Measurements from ENCODE around the gene SCYL2.

SCYL2 gene

DNA sequence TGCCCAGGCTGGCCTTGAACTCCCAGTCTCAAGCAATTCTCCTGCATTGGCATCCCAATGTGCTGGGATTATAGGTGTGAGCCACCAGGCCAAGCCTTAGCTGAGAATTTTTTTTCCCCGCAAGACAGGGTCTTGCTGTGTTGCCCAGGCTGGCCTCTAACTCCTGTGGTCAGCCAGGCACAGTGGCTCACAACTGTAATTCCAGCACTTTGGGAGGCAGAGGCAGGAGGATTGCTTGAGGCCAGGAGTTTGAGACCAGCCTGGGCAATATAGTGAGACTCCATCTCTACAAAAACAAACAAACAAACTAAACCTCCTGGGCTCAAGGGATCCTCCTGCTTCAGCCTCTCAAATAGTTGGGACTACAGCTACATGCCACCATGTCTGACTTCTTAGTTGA is 27.4 kb upstream of the SCYL2 start:
- no peaks in the 10 kb centered on the region for H3K36me3 ChIP-seq (ENCODE audit: control insufficient read depth, insufficient read depth, low read length)
- no peaks in the 10 kb centered on the region for H3K27me3 ChIP-seq (ENCODE audit: insufficient read depth, low read length, poor library complexity)
- no peaks in the 10 kb centered on the region for H3K4me1 ChIP-seq (ENCODE audit: control insufficient read depth, low read depth, low read length)
- no peak overlapping the region for H3K4me2 ChIP-seq (ENCODE audit: low read length)
- no peak overlapping the region for H3K9ac ChIP-seq (ENCODE audit: low read length)
- DNase-seq, result no peak
- no peak overlapping the region for H3K4me3 ChIP-seq (ENCODE audit: low read length)
- H3K56ac ChIP-seq (ENCODE audit: low read length), result no peak overlapping the region
- no peak overlapping the region for H4K8ac ChIP-seq (ENCODE audit: low read depth, low read length)
- H3K23ac ChIP-seq (ENCODE audit: low read length), result no peak overlapping the region
- no peak overlapping the region for H2BK120ac ChIP-seq (ENCODE audit: low read depth, low read length)
- H3K27ac ChIP-seq (ENCODE audit: low read depth, low read length), result no peak overlapping the region
- no peak overlapping the region for H2BK15ac ChIP-seq (replicated peaks; ENCODE audit: low read depth)
- H4K5ac ChIP-seq (ENCODE audit: low read length), result no peak overlapping the region
- WGBS (ENCODE audit: extremely low coverage, insufficient coverage, low lambda C conversion rate), result no CpG with 5 or more reads among the region's 1 CpG
- H2BK5ac ChIP-seq (ENCODE audit: low read length), result no peak overlapping the region
- no peaks in the 10 kb centered on the region for H3K79me1 ChIP-seq (ENCODE audit: low read length)
- H3K18ac ChIP-seq (ENCODE audit: low read length), result no peak overlapping the region
- H3K79me2 ChIP-seq (ENCODE audit: control insufficient read depth, insufficient read depth, low read length), result no peaks in the 10 kb centered on the region
- no peak overlapping the region for H2AK5ac ChIP-seq (ENCODE audit: low read length)
- no peak overlapping the region for H3K4ac ChIP-seq (ENCODE audit: low read depth, low read length)

DNA sequence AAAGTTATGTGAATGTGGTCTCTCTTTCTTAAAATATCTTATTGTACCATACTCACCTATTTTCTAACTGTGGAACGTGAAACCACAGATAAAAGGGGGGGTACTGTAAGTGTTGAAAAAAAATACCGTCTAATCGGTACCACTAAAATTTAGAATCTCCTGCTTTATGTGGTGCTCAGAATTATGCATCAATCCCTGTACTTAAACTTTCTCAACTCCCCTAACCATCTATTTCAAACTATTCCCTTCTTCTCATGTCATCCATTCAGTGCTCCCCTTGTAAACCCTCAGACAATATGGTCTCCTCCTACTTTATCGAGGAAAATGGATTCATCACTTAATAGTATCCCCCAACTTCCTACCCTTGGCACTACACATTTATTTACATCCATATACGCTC is 23.8 kb upstream of the SCYL2 start:
- Histone ChIP-seq H3K36me3 (ENCODE audit: control insufficient read depth, insufficient read depth, low read length) (no peaks in the 10 kb centered on the region), H3K4ac (ENCODE audit: low read depth, low read length) (no peak overlapping the region), H4K5ac (ENCODE audit: low read length) (no peak overlapping the region), H4K8ac (ENCODE audit: low read depth, low read length) (no peak overlapping the region), H3K4me3 (ENCODE audit: low read length) (no peak overlapping the region), H3K9ac (ENCODE audit: low read length) (no peak overlapping the region), H3K79me2 (ENCODE audit: control insufficient read depth, insufficient read depth, low read length) (no peaks in the 10 kb centered on the region), H3K4me2 (ENCODE audit: low read length) (no peak overlapping the region), H2BK120ac (ENCODE audit: low read depth, low read length) (no peak overlapping the region), H3K4me1 (ENCODE audit: control insufficient read depth, low read depth, low read length) (no peaks in the 10 kb centered on the region), H3K56ac (ENCODE audit: low read length) (no peak overlapping the region), H3K23ac (ENCODE audit: low read length) (no peak overlapping the region), H3K18ac (ENCODE audit: low read length) (no peak overlapping the region), H3K27me3 (ENCODE audit: insufficient read depth, low read length, poor library complexity) (no peaks in the 10 kb centered on the region), H2AK5ac (ENCODE audit: low read length) (no peak overlapping the region), H2BK5ac (ENCODE audit: low read length) (no peak overlapping the region), H3K79me1 (ENCODE audit: low read length) (no peaks in the 10 kb centered on the region), H2BK15ac (replicated peaks; ENCODE audit: low read depth) (no peak overlapping the region), H3K27ac (ENCODE audit: low read depth, low read length) (no peak overlapping the region)
- DNase-seq, result no peak
- WGBS (ENCODE audit: extremely low coverage, insufficient coverage, low lambda C conversion rate), result 100% methylated on average over 1 of the region's 5 CpGs

DNA sequence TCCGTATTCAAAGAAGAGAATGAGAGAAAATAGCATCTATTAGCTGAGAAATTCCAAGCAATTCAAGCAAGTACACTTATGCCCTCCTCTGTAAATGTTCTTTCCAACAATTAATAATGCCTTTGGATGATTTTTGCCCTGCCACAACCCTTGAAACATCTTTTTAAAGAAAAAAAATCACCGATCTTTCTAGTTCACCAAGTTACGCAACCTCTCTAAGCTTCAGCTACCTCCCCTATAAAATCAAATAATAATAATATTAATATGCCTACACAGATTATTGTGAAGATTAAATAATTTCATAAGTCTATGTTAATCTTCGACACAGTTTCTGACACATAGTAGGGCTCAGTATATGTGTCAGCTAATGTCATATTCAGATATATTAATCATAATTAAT is 19.2 kb upstream of the SCYL2 start:
- Histone ChIP-seq H3K4me2 (ENCODE audit: low read length) (no peak overlapping the region), H2BK120ac (ENCODE audit: low read depth, low read length) (no peak overlapping the region), H3K27ac (ENCODE audit: low read depth, low read length) (no peak overlapping the region), H3K79me2 (ENCODE audit: control insufficient read depth, insufficient read depth, low read length) (no peaks in the 10 kb centered on the region), H2AK5ac (ENCODE audit: low read length) (no peak overlapping the region), H3K56ac (ENCODE audit: low read length) (no peak overlapping the region), H3K4ac (ENCODE audit: low read depth, low read length) (no peak overlapping the region), H3K27me3 (ENCODE audit: insufficient read depth, low read length, poor library complexity) (no peaks in the 10 kb centered on the region), H3K9ac (ENCODE audit: low read length) (no peak overlapping the region), H3K4me3 (ENCODE audit: low read length) (no peak overlapping the region), H3K23ac (ENCODE audit: low read length) (no peak overlapping the region), H4K8ac (ENCODE audit: low read depth, low read length) (no peak overlapping the region), H2BK5ac (ENCODE audit: low read length) (no peak overlapping the region), H3K79me1 (ENCODE audit: low read length) (no peaks in the 10 kb centered on the region), H3K36me3 (ENCODE audit: control insufficient read depth, insufficient read depth, low read length) (no peaks in the 10 kb centered on the region), H4K5ac (ENCODE audit: low read length) (no peak overlapping the region), H3K4me1 (ENCODE audit: control insufficient read depth, low read depth, low read length) (no peaks in the 10 kb centered on the region), H2BK15ac (replicated peaks; ENCODE audit: low read depth) (no peak overlapping the region), H3K18ac (ENCODE audit: low read length) (no peak overlapping the region)
- 100% methylated on average over 2 of the region's 4 CpGs for whole genome bisulfite sequencing (ENCODE audit: extremely low coverage, insufficient coverage, low lambda C conversion rate)
- DNase-seq, result no peak

DNA sequence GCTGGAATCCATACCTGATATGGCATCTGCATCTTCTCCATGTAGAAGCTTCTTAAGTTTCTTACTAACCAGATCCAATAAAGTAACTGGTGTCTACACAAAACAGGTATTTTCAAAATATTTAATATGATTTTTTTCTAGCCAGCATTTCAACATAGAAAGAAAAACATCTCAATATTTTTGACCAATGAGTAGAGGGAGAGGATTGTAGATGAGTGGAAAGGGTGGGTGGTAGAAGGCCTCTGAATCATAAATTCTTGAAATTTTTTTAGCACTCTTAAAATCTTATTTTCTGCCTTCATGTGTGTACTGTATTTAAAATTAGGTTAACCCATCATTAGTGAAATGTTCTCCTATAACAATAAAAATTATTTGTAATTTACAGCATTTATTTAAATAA is 18.1 kb upstream of the SCYL2 start:
- H3K18ac ChIP-seq (ENCODE audit: low read length), result no peak overlapping the region
- no peaks in the 10 kb centered on the region for H3K27me3 ChIP-seq (ENCODE audit: insufficient read depth, low read length, poor library complexity)
- no peaks in the 10 kb centered on the region for H3K79me2 ChIP-seq (ENCODE audit: control insufficient read depth, insufficient read depth, low read length)
- H3K4me1 ChIP-seq (ENCODE audit: control insufficient read depth, low read depth, low read length), result no peaks in the 10 kb centered on the region
- H3K27ac ChIP-seq (ENCODE audit: low read depth, low read length), result no peak overlapping the region
- no peak overlapping the region for H3K4me3 ChIP-seq (ENCODE audit: low read length)
- DNase-seq, result no peak
- H3K56ac ChIP-seq (ENCODE audit: low read length), result no peak overlapping the region
- H2BK15ac ChIP-seq (replicated peaks; ENCODE audit: low read depth), result no peak overlapping the region
- no peak overlapping the region for H3K9ac ChIP-seq (ENCODE audit: low read length)
- no peak overlapping the region for H2AK5ac ChIP-seq (ENCODE audit: low read length)
- H3K23ac ChIP-seq (ENCODE audit: low read length), result no peak overlapping the region
- no peak overlapping the region for H4K8ac ChIP-seq (ENCODE audit: low read depth, low read length)
- H3K36me3 ChIP-seq (ENCODE audit: control insufficient read depth, insufficient read depth, low read length), result no peaks in the 10 kb centered on the region
- no peak overlapping the region for H3K4ac ChIP-seq (ENCODE audit: low read depth, low read length)
- no peaks in the 10 kb centered on the region for H3K79me1 ChIP-seq (ENCODE audit: low read length)
- no peak overlapping the region for H3K4me2 ChIP-seq (ENCODE audit: low read length)
- no peak overlapping the region for H2BK120ac ChIP-seq (ENCODE audit: low read depth, low read length)
- H4K5ac ChIP-seq (ENCODE audit: low read length), result no peak overlapping the region
- no peak overlapping the region for H2BK5ac ChIP-seq (ENCODE audit: low read length)

DNA sequence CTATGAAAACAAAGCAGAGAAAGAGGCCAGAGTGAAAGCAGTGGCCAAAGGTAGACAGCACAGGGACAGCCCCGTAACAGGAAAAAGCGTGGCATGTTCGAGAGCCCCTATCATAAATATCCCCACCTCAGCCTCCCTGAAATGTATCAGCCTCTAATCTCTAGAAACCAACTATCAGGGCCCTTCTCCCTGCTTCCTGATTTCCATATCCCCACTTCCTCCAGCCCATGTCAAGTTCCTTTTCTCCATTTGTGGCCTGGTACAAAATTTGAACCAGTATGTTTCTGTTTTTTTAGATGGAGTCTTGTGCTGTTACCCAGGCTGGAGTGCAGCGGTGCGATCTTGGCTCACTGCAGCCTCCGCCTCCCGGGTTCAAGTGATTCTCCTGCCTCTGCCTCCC is 17.0 kb upstream of the SCYL2 start:
- H4K8ac ChIP-seq (ENCODE audit: low read depth, low read length), result no peak overlapping the region
- H4K5ac ChIP-seq (ENCODE audit: low read length), result no peak overlapping the region
- no peaks in the 10 kb centered on the region for H3K79me1 ChIP-seq (ENCODE audit: low read length)
- H3K27ac ChIP-seq (ENCODE audit: low read depth, low read length), result no peak overlapping the region
- no peaks in the 10 kb centered on the region for H3K4me1 ChIP-seq (ENCODE audit: control insufficient read depth, low read depth, low read length)
- WGBS (ENCODE audit: extremely low coverage, insufficient coverage, low lambda C conversion rate), result no CpG with 5 or more reads among the region's 7 CpGs
- no peak for DNase-seq
- no peak overlapping the region for H3K9ac ChIP-seq (ENCODE audit: low read length)
- H2BK15ac ChIP-seq (replicated peaks; ENCODE audit: low read depth), result no peak overlapping the region
- no peak overlapping the region for H2BK5ac ChIP-seq (ENCODE audit: low read length)
- H3K56ac ChIP-seq (ENCODE audit: low read length), result no peak overlapping the region
- no peak overlapping the region for H3K4me3 ChIP-seq (ENCODE audit: low read length)
- no peaks in the 10 kb centered on the region for H3K27me3 ChIP-seq (ENCODE audit: insufficient read depth, low read length, poor library complexity)
- no peak overlapping the region for H3K23ac ChIP-seq (ENCODE audit: low read length)
- no peak overlapping the region for H3K4me2 ChIP-seq (ENCODE audit: low read length)
- H3K18ac ChIP-seq (ENCODE audit: low read length), result no peak overlapping the region
- H3K79me2 ChIP-seq (ENCODE audit: control insufficient read depth, insufficient read depth, low read length), result no peaks in the 10 kb centered on the region
- H2BK120ac ChIP-seq (ENCODE audit: low read depth, low read length), result no peak overlapping the region
- no peak overlapping the region for H3K4ac ChIP-seq (ENCODE audit: low read depth, low read length)
- no peak overlapping the region for H2AK5ac ChIP-seq (ENCODE audit: low read length)
- no peaks in the 10 kb centered on the region for H3K36me3 ChIP-seq (ENCODE audit: control insufficient read depth, insufficient read depth, low read length)

DNA sequence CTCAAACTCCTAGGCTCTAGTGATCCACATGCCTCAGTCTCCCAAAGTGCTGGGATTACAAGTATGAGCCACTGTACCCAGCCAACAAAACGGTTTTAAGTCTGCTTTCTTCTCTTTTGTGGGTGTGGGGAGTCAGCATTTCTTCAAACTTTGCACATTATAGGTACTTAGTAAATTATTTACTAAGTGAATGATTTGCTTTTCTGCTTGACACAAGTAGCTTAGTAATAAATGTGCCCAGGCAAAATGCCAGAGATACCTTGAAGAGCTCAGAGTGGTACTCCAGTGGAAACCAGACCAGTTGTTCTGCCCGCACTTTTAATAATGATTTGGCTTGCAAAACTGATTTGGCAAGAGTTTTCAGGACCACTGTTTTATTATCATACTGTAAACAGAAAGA is 15.1 kb upstream of the SCYL2 start:
- Histone ChIP-seq H3K18ac (ENCODE audit: low read length) (no peak overlapping the region), H3K4me2 (ENCODE audit: low read length) (no peak overlapping the region), H4K8ac (ENCODE audit: low read depth, low read length) (no peak overlapping the region), H3K23ac (ENCODE audit: low read length) (no peak overlapping the region), H2BK120ac (ENCODE audit: low read depth, low read length) (no peak overlapping the region), H3K79me2 (ENCODE audit: control insufficient read depth, insufficient read depth, low read length) (no peaks in the 10 kb centered on the region), H2BK5ac (ENCODE audit: low read length) (no peak overlapping the region), H3K79me1 (ENCODE audit: low read length) (no peaks in the 10 kb centered on the region), H3K9ac (ENCODE audit: low read length) (no peak overlapping the region), H3K4me1 (ENCODE audit: control insufficient read depth, low read depth, low read length) (no peaks in the 10 kb centered on the region), H4K5ac (ENCODE audit: low read length) (no peak overlapping the region), H3K27me3 (ENCODE audit: insufficient read depth, low read length, poor library complexity) (no peaks in the 10 kb centered on the region), H2AK5ac (ENCODE audit: low read length) (no peak overlapping the region), H3K4me3 (ENCODE audit: low read length) (no peak overlapping the region), H3K56ac (ENCODE audit: low read length) (no peak overlapping the region), H3K4ac (ENCODE audit: low read depth, low read length) (no peak overlapping the region), H2BK15ac (replicated peaks; ENCODE audit: low read depth) (no peak overlapping the region), H3K36me3 (ENCODE audit: control insufficient read depth, insufficient read depth, low read length) (no peaks in the 10 kb centered on the region), H3K27ac (ENCODE audit: low read depth, low read length) (no peak overlapping the region)
- no peak for DNase-seq
- no CpG with 5 or more reads among the region's 2 CpGs for whole genome bisulfite sequencing (ENCODE audit: extremely low coverage, insufficient coverage, low lambda C conversion rate)

Data from mesendoderm (in vitro differentiated cells).